GM19240 (cell line): Measurements from ENCODE around the gene XPC.
"Not testable (repeated sequence)": the region's sequence is repeated elsewhere in the genome, so short reads cannot be mapped to it uniquely, and the experiment has no call there.

Source experiments
- DNase-seq: peaks from one replicate; pipeline ENCODE4 v3.0.0; 2011; ENCODE audit warnings: low spot score; ENCODE audit not compliant: insufficient read length

The XPC gene

GRCh38 chr3:14178247-14179113, at the start of gene XPC, which contains the start of gene LSM3:
Gene XPC (minus strand): TSS chr3:14178601. CDS start chr3:14178568, 33 bp downstream.
Gene LSM3 (plus strand): TSS chr3:14178817. CDS start chr3:14178861, 44 bp downstream.
- peak; percentile 79 for DNase-seq

GRCh38 chr3:14227856-14228255, 49.5 kb upstream of the XPC start:
- no peak for DNase-seq

- not testable (repeated sequence) for DNase-seq
Measured at GRCh38 chr3:14226351-14226750, 48.0 kb upstream of the XPC start.

GRCh38 chr3:14225421-14225820, 47.0 kb upstream of the XPC start:
- no peak for DNase-seq

GRCh38 chr3:14224895-14225294, 46.5 kb upstream of the XPC start:
- DNase-seq = no peak

- no peak for DNase-seq
Measured at GRCh38 chr3:14223595-14223994, 45.2 kb upstream of the XPC start.

GRCh38 chr3:14222900-14223594, 44.6 kb upstream of the XPC start:
- DNase-seq = no peak

- DNase-seq = no peak
Measured at GRCh38 chr3:14222457-14222856, 44.1 kb upstream of the XPC start.

- no peak for DNase-seq
Measured at GRCh38 chr3:14221902-14222301, 43.5 kb upstream of the XPC start.

- DNase-seq = no peak
Measured at GRCh38 chr3:14220933-14221332, 42.5 kb upstream of the XPC start.

- no peak for DNase-seq
Measured at GRCh38 chr3:14218355-14218754, 40.0 kb upstream of the XPC start.

GRCh38 chr3:14216257-14217048, 38.1 kb upstream of the XPC start:
- DNase-seq = no peak

GRCh38 chr3:14214764-14215163, 36.4 kb upstream of the XPC start:
- no peak for DNase-seq

GRCh38 chr3:14213066-14213774, 34.8 kb upstream of the XPC start:
- no peak for DNase-seq

GRCh38 chr3:14212032-14212431, 33.6 kb upstream of the XPC start:
- no peak for DNase-seq

GRCh38 chr3:14211621-14212020, 33.2 kb upstream of the XPC start:
- no peak for DNase-seq

GRCh38 chr3:14210843-14211594, 32.6 kb upstream of the XPC start:
- DNase-seq = no peak

- DNase-seq = no peak
Measured at GRCh38 chr3:14210290-14210688, 31.9 kb upstream of the XPC start.

- no peak for DNase-seq
Measured at GRCh38 chr3:14209581-14210289, 31.3 kb upstream of the XPC start.

- no peak for DNase-seq
Measured at GRCh38 chr3:14208977-14209394, 30.6 kb upstream of the XPC start.
